Measurements from ENCODE around the gene HOXA6.

The HOXA6 gene

DNA sequence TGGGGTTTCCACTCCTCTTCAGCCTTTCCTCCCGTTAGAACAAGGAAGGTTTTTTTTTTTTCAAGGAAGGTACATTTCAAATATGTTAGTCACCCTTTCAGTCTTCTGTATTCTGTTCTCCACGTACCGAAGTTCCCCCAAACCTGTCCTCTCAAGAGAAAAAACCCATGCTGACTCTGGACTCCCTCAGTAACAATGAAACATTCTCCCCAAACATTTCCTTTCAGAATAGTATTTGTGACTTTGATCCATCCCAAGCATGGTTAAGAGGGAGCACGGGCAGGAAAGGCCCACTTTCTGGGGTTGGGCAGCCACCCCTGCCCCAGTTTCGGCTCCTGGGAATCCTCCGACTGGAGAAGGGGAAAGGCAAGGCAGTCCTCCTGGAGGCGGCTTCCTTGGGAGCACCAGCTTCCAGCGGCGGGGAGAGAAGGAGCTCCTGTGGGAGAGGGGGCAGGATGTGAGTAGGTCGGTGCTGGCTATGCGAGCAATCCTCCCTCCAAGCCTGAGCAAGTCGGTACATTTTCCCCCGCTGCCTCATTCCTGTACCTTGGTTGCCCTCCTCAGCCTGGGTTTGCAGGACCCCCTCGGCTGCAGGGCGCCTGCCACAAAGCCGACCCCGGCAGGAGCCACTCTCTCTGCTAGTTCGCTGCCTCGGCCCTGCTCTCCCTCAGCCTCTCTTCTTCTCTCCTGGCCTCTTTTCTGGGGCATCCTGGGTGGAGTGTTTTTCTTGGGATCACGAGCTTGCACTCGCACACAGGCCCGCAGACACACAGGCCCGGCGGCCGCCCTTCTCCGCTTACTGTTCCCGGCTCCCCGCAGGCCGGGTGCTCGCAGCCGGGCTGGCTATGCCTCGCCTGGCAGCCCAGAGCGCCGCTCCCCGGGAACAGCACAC lies 49.6 kb downstream of the HOXA6 start:
- Histone ChIP-seq H3K9ac (ENCODE audit: low read depth, low read length) (no peak overlapping the region; the same call in 1 of the 2 replicates), H3K4me1 (ENCODE audit: insufficient read depth, low read length) (peaks cover 27% of the 10 kb centered on the region), H3K27me3 (ENCODE audit: insufficient read depth, low read length) (peaks cover 100% of the 10 kb centered on the region), H3K27ac (ENCODE audit: low read depth, low read length) (no peak overlapping the region), H3K9me3 (ENCODE audit: insufficient read depth, low read depth, low read length) (no peaks in the 10 kb centered on the region), H3K36me3 (ENCODE audit: insufficient read depth, low read length) (no peaks in the 10 kb centered on the region), H3K4me3 (ENCODE audit: low read length) (peak overlapping the region; percentile 51)
- 1% methylated on average over 34 of the region's 35 CpGs for WGBS

DNA sequence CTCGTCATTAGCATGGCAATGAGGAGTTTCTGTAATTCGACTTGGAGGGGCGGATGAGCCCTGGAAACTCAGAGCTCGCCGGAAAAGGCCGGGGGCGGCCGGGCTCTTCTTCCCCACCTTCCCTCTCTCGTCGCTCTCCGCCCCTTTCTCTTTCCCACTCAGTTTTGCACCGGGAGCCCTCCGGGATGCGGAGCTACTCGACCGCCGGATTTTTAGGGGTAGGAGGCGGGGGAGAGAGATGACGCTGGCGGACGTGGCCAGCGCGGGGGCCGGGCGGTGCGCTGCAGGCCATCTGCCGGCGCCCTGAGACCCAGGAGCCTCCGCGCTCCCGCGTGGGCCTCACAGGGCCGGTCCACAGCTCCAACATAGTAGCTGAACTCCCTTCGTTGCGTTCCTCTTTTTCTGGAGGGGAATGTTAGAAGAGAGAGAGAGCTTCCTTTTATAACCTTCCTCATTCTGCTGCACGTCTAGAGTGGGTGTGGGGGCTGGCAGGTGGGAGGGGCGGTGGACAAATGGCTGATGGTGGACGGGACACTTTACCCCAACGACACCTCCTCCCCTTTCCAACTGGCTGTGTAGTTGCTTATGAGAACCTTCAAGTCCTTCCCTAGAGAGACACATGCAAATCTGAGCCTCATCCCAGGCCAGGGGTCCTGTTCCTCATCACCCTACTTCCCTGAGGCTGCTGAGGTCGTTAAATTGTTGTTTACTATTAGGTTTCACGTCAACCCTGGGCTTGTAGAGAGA lies 50.6 kb downstream of the HOXA6 start:
- Histone ChIP-seq H3K36me3 (ENCODE audit: insufficient read depth, low read length) (no peaks in the 10 kb centered on the region), H3K9ac (ENCODE audit: low read depth, low read length) (no peak overlapping the region), H3K9me3 (ENCODE audit: insufficient read depth, low read depth, low read length) (no peaks in the 10 kb centered on the region), H3K4me3 (ENCODE audit: low read length) (peak overlapping the region; percentile 51), H3K27me3 (ENCODE audit: insufficient read depth, low read length) (peaks cover 100% of the 10 kb centered on the region), H3K27ac (ENCODE audit: low read depth, low read length) (no peak overlapping the region), H3K4me1 (ENCODE audit: insufficient read depth, low read length) (peaks cover 35% of the 10 kb centered on the region)
- under 1% methylated on average over 39 of the region's 41 CpGs for WGBS

DNA sequence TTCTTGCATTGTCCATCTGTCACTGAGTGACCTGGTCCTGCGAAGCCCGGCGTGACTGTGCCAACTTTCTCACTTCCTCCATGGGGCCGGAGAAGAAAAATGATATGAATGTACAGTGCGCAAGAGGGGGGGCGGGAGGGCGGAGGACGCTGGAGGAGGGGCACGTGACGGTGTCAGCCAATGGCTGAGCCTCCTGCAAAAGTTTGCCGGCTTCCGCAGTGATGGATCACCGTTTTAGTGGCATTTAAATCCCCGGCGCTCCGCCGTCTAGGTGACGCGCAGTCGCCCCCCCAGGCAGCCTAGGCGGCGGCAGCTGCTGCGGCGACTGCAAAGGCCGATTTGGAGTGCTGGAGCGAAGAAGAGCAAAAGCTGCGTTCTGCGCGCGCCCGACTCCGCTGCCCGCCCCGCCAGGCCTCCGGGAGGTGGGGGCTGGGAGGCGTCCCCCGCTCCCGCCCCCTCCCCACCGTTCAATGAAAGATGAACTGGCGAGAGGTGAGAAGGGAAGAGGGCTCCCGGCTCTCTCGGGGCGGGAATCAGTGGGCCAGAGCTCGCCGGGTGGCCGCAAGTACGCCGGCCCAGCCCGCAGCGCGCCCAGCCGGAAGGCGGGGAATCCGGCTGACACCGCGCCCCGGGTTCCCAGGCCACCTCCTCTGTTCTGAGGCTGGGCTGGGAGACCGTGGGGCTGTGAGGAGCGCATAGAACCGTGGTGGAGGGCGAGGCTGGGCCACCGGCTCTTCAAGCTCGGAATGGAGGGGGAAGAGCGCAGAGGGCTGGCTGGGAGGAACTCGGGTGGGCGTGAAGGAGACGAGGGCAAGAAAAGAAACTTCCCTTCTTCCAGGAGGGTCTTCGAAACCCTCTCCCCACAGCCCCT lies 51.4 kb downstream of the HOXA6 start, which contains the start of gene HOXA1:
Gene HOXA1, minus strand, starts transcription at position 104 of the 871 bp plus-strand sequence. Its CDS starts 88 bp downstream, at position 16.
- under 1% methylated on average over 62 of the region's 68 CpGs for WGBS
- Histone ChIP-seq H3K27ac (ENCODE audit: low read depth, low read length) (peak within 1 kb of the TSS; percentile 5; the same call in 1 of the 2 replicates), H3K9ac (ENCODE audit: low read depth, low read length) (no peak within 1 kb of the TSS)

More for the DNA sequence above, 51.4 kb downstream of the HOXA6 start, which contains the start of gene HOXA1:
- Histone ChIP-seq H3K36me3 (ENCODE audit: insufficient read depth, low read length) (no peaks in the 10 kb centered on the region), H3K9me3 (ENCODE audit: insufficient read depth, low read depth, low read length) (no peaks in the 10 kb centered on the region), H3K27me3 (ENCODE audit: insufficient read depth, low read length) (peaks cover 100% of the 10 kb centered on the region), H3K4me1 (ENCODE audit: insufficient read depth, low read length) (peaks cover 39% of the 10 kb centered on the region), H3K4me3 (ENCODE audit: low read length) (peak within 1 kb of the TSS; percentile 51)
